ENCODE data around the gene KANK4. TPM values are rescaled to one million over a fixed set of nuclear protein-coding genes. Genes with fewer than 3 reads are reported as not detected.

The KANK4 gene
- total RNA-seq, 1 donor from 2014 or later: not detected

DNA sequence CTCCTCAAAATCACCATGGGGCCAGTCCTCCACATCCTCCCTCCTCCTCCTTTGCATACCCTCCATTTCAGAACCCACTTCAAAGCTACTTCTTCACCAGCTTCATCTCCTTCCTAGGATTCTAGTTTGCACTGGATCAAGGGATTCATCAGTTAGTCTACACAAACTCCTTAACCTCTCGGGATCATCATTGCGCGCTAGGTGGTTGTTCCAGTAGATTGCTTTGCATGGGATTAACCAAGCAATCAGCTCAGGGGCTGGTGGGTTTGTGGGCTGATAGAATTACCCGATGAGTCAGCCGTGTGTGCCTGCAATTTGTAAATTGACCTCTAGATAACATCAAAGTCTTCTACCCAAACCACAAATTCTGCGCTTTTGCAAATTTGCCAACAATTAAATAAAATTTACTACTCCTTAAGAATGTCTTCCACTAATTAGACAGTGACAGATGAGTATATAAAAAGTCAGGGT, 7.7 kb downstream of the KANK4 start:
- no peaks in the 10 kb centered on the region for H3K4me1 Mint-ChIP-seq
- no peak overlapping the region for H3K4me3 Mint-ChIP-seq
- ChIA-PET POLR2A (no interaction called here), CTCF (no interaction called here)
- TF ChIP-seq, protein P1, sequence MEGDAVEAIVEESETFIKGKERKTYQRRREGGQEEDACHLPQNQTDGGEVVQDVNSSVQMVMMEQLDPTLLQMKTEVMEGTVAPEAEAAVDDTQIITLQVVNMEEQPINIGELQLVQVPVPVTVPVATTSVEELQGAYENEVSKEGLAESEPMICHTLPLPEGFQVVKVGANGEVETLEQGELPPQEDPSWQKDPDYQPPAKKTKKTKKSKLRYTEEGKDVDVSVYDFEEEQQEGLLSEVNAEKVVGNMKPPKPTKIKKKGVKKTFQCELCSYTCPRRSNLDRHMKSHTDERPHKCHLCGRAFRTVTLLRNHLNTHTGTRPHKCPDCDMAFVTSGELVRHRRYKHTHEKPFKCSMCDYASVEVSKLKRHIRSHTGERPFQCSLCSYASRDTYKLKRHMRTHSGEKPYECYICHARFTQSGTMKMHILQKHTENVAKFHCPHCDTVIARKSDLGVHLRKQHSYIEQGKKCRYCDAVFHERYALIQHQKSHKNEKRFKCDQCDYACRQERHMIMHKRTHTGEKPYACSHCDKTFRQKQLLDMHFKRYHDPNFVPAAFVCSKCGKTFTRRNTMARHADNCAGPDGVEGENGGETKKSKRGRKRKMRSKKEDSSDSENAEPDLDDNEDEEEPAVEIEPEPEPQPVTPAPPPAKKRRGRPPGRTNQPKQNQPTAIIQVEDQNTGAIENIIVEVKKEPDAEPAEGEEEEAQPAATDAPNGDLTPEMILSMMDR (IDR thresholded peaks at IDR 0.05): no peak
- intact Hi-C loops (cut with micrococcal nuclease): no loop called here
- DNase-seq: no peak
- H3K27me3 Mint-ChIP-seq: peaks cover 20% of the 10 kb centered on the region
- H3K27ac Mint-ChIP-seq: no peak overlapping the region
- no peaks in the 10 kb centered on the region for H3K9me3 Mint-ChIP-seq
- ATAC-seq (ENCODE audit: low read depth): no peak
- no peaks in the 10 kb centered on the region for H3K36me3 Mint-ChIP-seq (ENCODE audit: low read depth)

DNA sequence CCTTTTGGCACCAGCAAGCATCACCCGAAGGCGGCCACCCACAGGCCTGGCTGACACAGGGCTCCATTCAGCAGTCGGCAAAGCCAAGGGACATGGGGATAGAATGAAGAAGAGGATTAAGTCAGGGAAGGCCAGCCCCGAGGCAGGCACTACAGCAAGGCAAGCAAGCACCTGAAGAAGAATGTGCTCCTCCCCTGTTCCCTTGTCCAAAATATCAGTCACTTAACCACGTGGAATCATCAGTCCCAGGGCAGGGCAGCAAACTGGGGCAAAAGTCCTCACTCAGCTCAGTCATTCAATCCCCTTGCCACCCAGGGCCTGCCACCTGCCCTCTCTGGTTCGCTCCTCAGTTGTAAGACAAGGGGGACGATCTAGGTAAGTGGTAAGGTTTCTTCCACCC, 9.3 kb downstream of the KANK4 start:
- no peaks in the 10 kb centered on the region for H3K9me3 Mint-ChIP-seq
- no peak for ATAC-seq (ENCODE audit: low read depth)
- TF ChIP-seq, protein P1 (IDR thresholded peaks at IDR 0.05): no peak
- intact Hi-C loops (cut with micrococcal nuclease): no loop called here
- peaks cover 16% of the 10 kb centered on the region for H3K27me3 Mint-ChIP-seq
- POLR2A ChIA-PET: no interaction called here
- no peak overlapping the region for H3K4me3 Mint-ChIP-seq
- CTCF ChIA-PET: no interaction called here
- H3K4me1 Mint-ChIP-seq: no peaks in the 10 kb centered on the region
- no peaks in the 10 kb centered on the region for H3K36me3 Mint-ChIP-seq (ENCODE audit: low read depth)
- DNase-seq: no peak
- no peak overlapping the region for H3K27ac Mint-ChIP-seq

DNA sequence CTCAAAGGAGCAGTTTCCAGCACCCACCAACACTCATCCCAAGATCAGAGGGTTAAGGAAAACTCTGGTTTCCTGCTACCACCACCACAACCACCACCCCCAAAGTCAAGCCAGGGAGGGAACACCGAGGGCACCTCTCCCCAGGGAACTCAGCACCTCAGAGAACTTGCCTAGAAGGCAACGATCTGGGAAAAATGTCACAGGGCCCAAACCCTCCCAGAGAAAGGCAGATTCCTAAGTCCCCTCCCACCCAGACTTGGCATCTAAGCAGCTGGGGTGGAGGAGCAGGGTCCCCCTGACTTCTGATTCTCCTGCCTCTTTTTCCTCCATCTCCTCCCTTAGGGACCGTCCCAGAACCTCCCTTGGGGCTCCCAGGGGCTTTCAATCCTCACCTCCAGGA, 10.6 kb downstream of the KANK4 start:
- no peaks in the 10 kb centered on the region for H3K4me1 Mint-ChIP-seq
- no peak overlapping the region for H3K4me3 Mint-ChIP-seq
- no peak for ATAC-seq (ENCODE audit: low read depth)
- CTCF ChIA-PET: no interaction called here
- intact Hi-C loops (cut with micrococcal nuclease): no loop called here
- H3K27ac Mint-ChIP-seq: no peak overlapping the region
- peaks cover 16% of the 10 kb centered on the region for H3K27me3 Mint-ChIP-seq
- POLR2A ChIA-PET: no interaction called here
- no peaks in the 10 kb centered on the region for H3K9me3 Mint-ChIP-seq
- TF ChIP-seq, protein P1 (IDR thresholded peaks at IDR 0.05): no peak
- no peaks in the 10 kb centered on the region for H3K36me3 Mint-ChIP-seq (ENCODE audit: low read depth)
- no peak for DNase-seq

DNA sequence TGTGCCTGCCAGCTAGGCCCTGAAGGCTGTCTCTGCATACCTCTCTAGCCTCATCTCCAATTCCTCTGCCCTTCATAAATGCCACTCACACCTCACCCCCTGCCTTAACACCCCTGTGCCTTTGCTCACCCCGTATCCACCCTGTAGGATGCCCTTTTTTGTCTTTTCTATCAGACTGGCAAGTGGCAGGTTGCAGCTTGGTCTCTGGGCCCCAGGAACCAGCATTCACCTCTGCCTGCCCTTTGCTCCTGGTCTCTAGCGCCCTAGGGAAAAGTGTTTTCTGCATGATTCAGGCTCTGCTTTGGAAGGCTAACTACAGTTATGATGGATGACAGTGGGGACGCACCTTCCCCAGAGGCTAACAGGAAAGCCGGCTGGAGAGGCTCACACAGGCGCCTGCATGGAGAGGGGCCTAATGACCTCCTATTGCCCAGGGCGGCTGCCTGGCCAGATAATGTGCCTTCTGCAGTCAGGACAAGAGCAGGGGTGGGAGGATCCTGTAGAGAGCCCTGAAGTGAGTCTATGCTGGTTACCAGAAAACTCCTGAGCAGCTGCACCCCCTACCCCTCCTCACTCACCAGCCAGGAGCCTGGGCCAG, 11.2 kb downstream of the KANK4 start:
- Mint-ChIP-seq H3K27me3 (peaks cover 16% of the 10 kb centered on the region), H3K4me1 (no peaks in the 10 kb centered on the region), H3K4me3 (no peak overlapping the region), H3K9me3 (no peaks in the 10 kb centered on the region), H3K36me3 (ENCODE audit: low read depth) (no peaks in the 10 kb centered on the region), H3K27ac (no peak overlapping the region)
- ATAC-seq (ENCODE audit: low read depth) (no peak), DNase-seq (no peak)
- TF ChIP-seq, protein P1 (IDR thresholded peaks at IDR 0.05): no peak
- ChIA-PET CTCF (no interaction called here), POLR2A (no interaction called here)
- intact Hi-C loops (cut with micrococcal nuclease): no loop called here

DNA sequence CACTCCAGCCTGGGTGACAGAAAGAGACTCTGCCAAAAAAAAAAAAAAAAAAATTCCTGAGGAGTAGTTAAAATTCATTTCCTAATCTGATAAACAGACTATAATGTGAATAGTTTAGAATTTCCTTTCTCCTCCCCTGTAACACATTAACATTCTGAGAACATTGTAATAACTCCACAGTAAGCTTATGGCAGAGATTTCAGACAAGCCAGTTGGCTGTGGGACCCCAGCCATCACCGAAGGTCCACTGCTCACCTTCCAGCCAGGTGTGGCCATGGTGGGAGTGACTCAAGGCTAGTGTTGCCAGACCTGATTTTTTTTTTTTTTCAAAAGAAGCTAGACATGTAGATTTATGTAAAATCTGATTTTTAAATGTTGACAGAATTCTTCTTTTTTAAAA, 11.8 kb downstream of the KANK4 start:
- peaks cover 16% of the 10 kb centered on the region for H3K27me3 Mint-ChIP-seq
- H3K27ac Mint-ChIP-seq: no peak overlapping the region
- DNase-seq: no peak
- ChIA-PET POLR2A (no interaction called here), CTCF (no interaction called here)
- TF ChIP-seq, protein P1 (IDR thresholded peaks at IDR 0.05): no peak
- no peaks in the 10 kb centered on the region for H3K4me1 Mint-ChIP-seq
- H3K4me3 Mint-ChIP-seq: no peak overlapping the region
- H3K9me3 Mint-ChIP-seq: no peaks in the 10 kb centered on the region
- H3K36me3 Mint-ChIP-seq (ENCODE audit: low read depth): no peaks in the 10 kb centered on the region
- ATAC-seq (ENCODE audit: low read depth): no peak
- intact Hi-C loops (cut with micrococcal nuclease): no loop called here
